HG02678 (cell line): Measurements from ENCODE around the gene VPS13D.
"Not testable (repeated sequence)": the region's sequence is repeated elsewhere in the genome, so short reads cannot be mapped to it uniquely, and the experiment has no call there.

Experiments
- ATAC-seq: cut with Tn5 transposase; IDR thresholded peaks from one replicate; pipeline ENCODE4 v1.9.1; 2021; ENCODE audit warnings: mild to moderate bottlenecking, moderate library complexity; ENCODE audit not compliant: unreplicated experiment

The VPS13D gene

DNA sequence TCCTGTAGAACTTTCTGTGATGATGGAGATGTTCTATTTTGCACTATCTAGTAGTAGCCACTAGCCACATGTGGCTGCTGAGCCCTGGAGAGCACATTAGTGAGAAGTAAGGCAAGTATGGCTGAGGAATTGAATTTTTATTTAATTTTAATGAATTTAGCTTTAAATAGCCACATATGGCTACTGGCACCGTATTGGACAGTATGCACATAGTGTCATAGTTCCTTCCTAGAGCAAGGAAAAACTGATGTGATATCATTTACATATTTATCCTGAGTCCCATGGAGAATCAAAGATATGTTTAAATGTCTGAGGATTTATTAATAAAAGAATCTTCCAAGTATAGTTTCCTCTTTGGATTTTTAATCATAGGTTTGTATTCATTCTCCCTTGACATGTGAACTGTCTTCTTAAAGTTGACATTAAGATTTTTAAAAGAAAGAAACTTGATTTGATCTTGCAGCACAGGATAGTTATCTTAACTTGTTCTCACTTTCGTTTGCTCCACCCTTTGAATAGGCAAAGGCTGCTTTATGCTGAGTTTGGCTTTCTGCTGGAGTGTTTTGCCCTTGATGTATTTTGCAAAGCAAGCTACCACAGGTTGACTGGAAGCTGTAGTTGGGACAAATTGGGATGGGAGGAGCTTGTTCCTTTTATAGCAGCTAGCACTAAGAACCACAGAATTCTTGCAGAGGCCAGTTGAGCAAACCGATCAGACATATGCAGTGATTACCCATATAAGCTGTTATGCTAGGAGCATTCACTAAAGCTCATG lies 129.7 kb downstream of the VPS13D start:
- ATAC-seq = no peak

DNA sequence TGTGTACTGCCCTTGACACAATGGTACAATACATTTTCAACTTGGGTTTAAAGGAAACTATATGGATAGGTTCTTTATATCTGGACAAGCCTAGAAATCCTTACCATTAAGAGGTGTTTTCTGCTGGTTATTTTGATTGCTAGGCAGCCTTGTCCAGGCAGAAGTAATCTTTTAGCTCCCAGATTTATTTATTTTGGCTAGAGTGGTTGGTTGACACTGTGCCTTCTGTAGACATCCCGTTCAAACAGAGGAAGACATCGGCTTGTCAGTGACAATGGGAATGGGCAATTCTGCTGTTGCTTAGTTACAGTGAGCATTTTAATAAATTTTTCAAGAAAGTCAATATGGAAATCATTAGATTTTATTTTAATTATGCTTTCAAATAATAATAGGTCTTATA lies 138.8 kb downstream of the VPS13D start:
- no peak for ATAC-seq

DNA sequence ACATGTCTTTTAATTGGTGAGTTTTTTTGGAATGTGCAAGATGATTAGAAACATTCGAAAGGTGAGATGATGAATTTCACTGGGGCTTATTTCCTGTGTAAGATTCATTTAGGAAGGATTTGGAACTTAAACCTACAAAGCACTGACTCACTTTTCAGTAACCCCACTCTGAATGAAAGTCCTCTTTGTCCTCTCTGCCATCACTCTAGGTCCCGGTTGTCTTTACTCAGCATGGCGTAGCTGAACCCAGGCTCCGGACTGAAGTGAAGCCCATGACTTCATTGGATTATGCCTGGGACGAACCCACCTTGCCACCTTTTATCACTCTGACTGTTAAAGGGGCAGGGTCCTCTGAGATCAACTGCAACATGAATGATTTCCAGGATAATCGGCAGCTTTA lies 139.4 kb downstream of the VPS13D start:
- no peak for ATAC-seq

DNA sequence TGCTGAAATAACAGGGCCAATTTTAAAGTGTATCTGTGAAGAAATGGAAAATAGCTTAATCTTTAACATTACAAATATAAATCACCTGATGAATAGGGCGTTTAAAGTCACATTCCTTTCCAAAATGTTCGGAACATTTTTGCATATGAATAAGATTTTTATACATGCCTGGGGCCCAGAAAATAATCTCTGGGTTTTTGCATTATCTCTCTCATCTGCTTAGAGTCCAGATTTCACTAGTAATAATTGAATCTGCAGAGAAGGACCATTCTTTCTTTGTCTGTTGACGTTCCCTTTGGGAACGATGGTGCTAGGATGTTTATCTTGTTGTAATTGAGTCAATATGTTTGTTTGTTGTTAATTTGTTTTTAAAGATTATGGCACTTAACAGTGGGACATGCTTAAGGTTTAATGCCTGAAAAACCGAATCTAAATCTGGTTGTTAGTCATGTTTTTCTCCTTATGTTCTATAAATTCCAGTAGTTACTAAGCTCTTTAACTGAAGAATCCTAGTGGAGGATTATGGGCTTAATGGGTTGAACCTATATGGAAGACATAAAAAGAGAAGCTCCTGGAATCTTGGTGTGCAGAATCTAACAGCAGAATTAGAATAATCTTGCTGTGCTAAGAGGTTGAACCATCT lies 140.6 kb downstream of the VPS13D start:
- no peak for ATAC-seq

DNA sequence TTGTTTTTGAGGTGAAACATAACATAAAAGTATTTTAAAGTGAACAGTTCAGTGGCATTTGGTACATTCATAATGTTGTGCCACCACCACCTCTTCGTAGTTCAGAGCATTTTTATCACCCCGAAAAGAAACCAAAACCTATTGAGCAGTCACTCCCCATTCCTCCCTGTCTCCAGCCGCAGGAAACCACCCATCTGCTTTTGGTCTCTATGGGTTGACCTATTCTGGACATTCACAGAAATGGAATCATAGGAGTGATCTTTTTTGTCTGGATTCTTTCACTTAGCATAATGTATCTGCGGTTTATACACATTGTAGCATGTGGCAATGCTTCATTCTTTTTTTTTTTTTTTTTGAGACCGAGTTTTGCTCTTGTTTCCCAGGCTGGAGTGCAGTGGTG lies 141.2 kb downstream of the VPS13D start:
- ATAC-seq = no peak

GRCh38 chr1:12372180-12372579 lies 142.3 kb downstream of the VPS13D start:
- no peak for ATAC-seq

DNA sequence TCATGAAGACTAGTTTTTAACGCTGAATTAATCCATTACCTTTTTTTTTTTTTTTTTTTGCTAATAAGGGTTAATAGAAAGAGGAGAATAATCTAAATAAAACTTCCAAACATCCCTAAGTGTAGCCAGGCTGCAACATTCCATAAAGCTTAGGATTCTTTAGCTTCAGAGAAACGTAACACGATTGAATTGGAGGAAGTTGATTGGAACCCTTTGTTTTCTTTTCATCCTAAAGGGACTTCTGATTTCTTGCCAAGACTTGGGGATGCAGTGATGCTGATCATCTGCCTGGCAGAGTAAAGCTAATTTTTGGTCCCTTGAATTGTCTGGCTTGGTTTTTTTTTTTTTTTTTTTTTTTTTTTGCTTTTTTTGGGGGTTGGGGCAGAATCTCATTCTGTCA lies 142.9 kb downstream of the VPS13D start:
- ATAC-seq = no peak

DNA sequence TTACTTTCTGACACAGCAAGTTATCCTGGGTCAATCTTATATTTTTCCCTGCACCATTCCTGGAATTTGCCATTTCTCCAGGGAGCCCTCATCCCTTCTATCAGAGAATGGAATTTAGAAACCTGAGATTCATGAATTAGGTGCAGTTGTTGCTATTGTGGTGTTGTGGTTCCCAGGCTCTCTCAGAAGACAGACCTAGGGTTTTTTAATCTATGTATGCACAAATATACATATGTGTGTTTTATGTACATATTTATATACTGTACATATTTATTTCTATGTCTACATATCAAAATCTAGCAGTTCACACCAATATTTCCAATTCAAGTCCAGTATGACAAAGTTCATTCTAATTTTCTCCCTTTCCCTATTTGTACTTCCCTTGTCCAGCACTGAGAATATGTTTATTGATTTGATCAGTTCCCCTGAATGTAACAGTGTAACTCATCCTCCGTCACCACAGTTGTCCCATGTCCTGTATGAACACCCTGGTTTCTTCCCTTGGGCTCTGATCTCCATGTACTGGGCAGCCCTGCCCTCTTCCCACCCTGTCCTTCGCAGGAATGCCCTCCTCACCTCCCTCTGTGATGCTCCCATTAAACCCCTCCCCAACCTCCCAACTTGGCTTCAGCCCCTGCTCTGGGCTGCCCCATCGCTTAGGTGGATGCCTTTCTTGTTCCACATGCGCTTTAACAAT lies 145.5 kb downstream of the VPS13D start:
- no peak for ATAC-seq

GRCh38 chr1:12376236-12377045 lies 146.6 kb downstream of the VPS13D start:
- ATAC-seq = no peak

GRCh38 chr1:12380326-12381249 lies 150.8 kb downstream of the VPS13D start:
- no peak for ATAC-seq

DNA sequence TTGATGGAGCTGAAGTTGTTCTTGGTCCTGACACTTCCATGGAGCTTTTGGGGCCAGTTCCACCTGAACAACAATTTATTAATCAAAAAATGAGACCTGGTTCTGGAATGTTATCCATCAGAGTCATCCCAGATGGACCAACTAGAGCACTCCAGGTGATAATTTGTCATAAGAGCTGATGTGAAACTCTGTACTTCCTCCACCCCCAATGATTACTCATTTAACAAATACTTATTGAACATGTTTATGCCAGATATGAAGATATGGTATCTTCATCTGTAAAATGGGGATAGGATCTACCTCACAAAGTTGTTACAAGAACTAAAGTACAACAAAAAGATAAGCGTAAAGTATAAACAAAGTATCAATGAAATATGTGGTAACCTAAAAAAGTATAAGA lies 153.2 kb downstream of the VPS13D start:
- no peak for ATAC-seq

DNA sequence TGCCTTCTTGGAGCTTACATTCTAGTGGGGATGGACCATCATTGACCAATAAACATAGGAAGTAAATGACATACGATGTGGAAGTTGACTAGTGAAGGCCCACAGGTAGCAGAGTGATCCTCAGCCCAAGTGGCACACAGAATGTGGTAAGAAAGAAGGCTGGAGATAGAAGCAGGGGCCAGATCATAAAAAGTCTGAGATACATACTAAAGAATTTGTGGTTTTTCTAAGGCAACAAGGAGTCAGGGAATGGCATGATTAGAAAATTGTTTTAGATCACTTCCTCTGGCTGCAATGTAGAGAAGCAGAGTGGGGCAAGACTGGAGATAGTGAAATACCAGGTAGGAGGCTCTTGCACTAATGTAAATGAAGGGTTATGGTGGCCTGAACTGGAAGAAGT lies 154.0 kb downstream of the VPS13D start:
- no peak for ATAC-seq

GRCh38 chr1:12384836-12385456 lies 155.1 kb downstream of the VPS13D start:
- no peak for ATAC-seq

DNA sequence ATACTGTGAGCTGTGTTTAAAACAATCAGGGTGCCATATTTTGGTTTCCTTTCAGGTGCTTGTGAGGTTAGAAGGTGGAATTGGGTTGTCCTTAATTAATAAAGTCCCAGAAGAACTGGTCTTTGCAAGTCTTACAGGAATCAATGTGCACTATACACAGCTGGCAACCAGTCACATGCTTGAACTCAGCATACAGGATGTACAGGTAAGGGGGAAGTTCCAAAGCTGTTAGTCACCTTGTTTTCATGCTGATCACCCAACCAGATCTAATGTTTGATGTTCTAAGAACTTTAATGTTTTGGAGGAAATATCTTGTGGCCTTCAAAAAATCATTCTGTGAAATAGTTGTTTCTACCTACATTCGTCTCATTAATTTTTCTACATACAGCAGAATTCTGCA lies 156.3 kb downstream of the VPS13D start:
- no peak for ATAC-seq

DNA sequence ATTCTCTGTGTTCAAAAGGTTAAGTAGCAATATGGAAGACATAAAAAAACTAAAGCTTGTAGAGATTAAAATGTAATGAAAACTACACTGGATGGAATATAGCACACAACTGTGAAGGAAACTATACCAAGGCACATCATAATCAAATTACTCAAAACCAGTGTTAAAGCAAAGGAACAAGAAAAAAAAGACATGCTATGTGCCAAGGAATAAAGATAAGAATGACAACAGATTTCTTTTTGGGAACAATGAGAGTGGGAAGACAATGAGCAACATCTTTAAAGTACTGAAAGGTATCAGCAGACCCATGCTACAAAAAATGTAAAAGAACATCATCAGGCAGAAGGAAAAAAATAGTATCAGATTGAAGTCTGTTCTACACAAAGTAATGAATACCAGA lies 157.8 kb downstream of the VPS13D start:
- no peak for ATAC-seq

GRCh38 chr1:12390296-12390695 lies 160.5 kb downstream of the VPS13D start:
- not testable (repeated sequence) for ATAC-seq

- no peak for ATAC-seq
These were observed 167.9 kb downstream of the VPS13D start for GRCh38 chr1:12397462-12398450.

- no peak for ATAC-seq
These were observed 168.6 kb downstream of the VPS13D start for GRCh38 chr1:12398479-12398878.
